Choroid plexus epithelial cell (primary cell): Measurements from ENCODE around the gene TDRD1.

Experiments used
- DNase-seq: peaks from one replicate; pipeline ENCODE4 v3.0.0-alpha.2; 2010; ENCODE audit warnings: low read depth
- H3K4me3 ChIP-seq: 2 replicates; pipeline ENCODE4 v1.5.1; 2011; ENCODE audit warnings: low read depth, mild to moderate bottlenecking, control low read depth, low read length, moderate library complexity
- CTCF ChIP-seq: conservative IDR thresholded peaks from 2 replicates; pipeline ENCODE4 v1.5.1; 2011; ENCODE audit warnings: low read depth, mild to moderate bottlenecking, control low read depth, inconsistent platforms, low read length, moderate library complexity

TDRD1 gene

GRCh38 chr10:114168450-114169009 is 10.6 kb upstream of the TDRD1 start:
- no peak overlapping the region for H3K4me3 ChIP-seq
- TF ChIP-seq CTCF, result no peak

GRCh38 chr10:114172216-114172615 is 6.9 kb upstream of the TDRD1 start:
- H3K4me3 ChIP-seq, result peak overlapping the region; percentile 99
- TF ChIP-seq CTCF, result no peak
- peak; percentile 47 for DNase-seq

More at GRCh38 chr10:114168450-114169009, 10.6 kb upstream of the TDRD1 start:
- DNase-seq, result no peak

- peak overlapping the region; percentile 99 for H3K4me3 ChIP-seq
- TF ChIP-seq CTCF, result no peak
- peak; percentile 17 for DNase-seq
These were observed 6.2 kb upstream of the TDRD1 start for GRCh38 chr10:114172776-114173602.

GRCh38 chr10:114173603-114173920 is 5.6 kb upstream of the TDRD1 start:
- DNase-seq, result no peak
- peak overlapping the region; percentile 99 for H3K4me3 ChIP-seq
- TF ChIP-seq CTCF, result no peak

GRCh38 chr10:114173921-114174694 is 5.0 kb upstream of the TDRD1 start, which contains the start of gene CCDC186:
Gene CCDC186, minus strand, starts transcription at chr10:114174203. Its CDS starts 10,935 bp downstream, at chr10:114163268.
- H3K4me3 ChIP-seq, result peak within 1 kb of the TSS; percentile 99
- TF ChIP-seq CTCF, result no peak
- peak; percentile 95 for DNase-seq

GRCh38 chr10:114174695-114175188 is 4.4 kb upstream of the TDRD1 start:
- no peak for TF ChIP-seq CTCF
- peak overlapping the region; percentile 99 for H3K4me3 ChIP-seq
- peak; percentile 81 for DNase-seq
